LNCaP clone FGC (cell line): ENCODE data around the gene ACADS.

ENCODE experiments used
- DNase-seq: peaks from one replicate; pipeline ENCODE4 v3.0.0-alpha.2; 2011; ENCODE audit warnings: low read depth
- H3K4me3 ChIP-seq: 2 replicates; pipeline ENCODE4 v1.5.1; 2011; ENCODE audit warnings: mild to moderate bottlenecking, low read depth, low read length, control low read depth
- CTCF ChIP-seq: IDR thresholded peaks from 2 replicates; pipeline ENCODE4 v1.5.1; 2012; ENCODE audit warnings: mild to moderate bottlenecking; ENCODE audit not compliant: control insufficient read depth, insufficient read depth; ENCODE audit errors: extremely low read depth

ACADS gene

DNA sequence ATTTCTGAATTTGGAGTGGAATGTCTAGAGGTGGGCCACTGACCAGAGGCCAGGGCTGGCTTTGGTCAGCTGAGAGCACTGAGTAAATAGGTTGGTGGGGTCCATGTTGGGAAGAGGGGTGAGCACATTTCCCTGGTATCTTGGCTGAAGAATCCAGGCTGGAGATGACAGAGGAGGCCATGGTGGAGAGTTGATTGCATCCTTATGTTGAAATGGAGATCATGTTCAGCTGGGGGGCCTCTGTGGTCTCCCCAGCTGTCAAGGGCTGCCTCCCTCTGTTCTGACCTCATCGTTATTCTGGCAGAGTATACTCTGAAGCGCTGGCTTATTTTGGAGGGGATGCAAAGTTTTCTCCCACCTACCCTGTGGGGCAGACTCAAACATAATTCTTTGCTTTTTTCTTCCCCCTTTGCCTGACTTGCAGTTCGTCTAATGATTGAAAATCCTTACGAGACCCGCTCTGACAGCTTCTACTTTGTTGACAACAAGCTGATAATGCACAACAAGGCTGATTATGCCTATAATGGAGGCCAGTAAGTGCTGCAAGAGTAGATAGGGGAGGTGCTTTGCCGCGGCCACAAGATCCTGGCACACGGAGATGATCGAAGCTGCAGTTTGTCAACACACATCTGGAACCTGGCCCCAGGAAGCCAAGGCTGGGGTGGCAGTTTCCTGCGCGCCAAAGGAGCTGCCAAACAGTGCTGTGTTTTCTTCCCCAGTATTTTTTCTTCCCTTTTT is 6.0 kb upstream of the ACADS start:
- DNase-seq: no peak
- no peak overlapping the region for H3K4me3 ChIP-seq
- TF ChIP-seq CTCF: no peak

- no peak overlapping the region for H3K4me3 ChIP-seq
- DNase-seq: no peak
- TF ChIP-seq CTCF: no peak
These were observed 5.2 kb upstream of the ACADS start for GRCh38 chr12:120720234-120720986.

- DNase-seq: no peak
- TF ChIP-seq CTCF: no peak
- H3K4me3 ChIP-seq: no peak overlapping the region
These were observed 4.4 kb upstream of the ACADS start for GRCh38 chr12:120720987-120721801.

GRCh38 chr12:120721866-120722265 is 3.8 kb upstream of the ACADS start:
- H3K4me3 ChIP-seq: no peak overlapping the region
- TF ChIP-seq CTCF: no peak

GRCh38 chr12:120722784-120723183 is 2.8 kb upstream of the ACADS start:
- no peak for TF ChIP-seq CTCF

More at GRCh38 chr12:120721866-120722265, 3.8 kb upstream of the ACADS start:
- DNase-seq: no peak

DNA sequence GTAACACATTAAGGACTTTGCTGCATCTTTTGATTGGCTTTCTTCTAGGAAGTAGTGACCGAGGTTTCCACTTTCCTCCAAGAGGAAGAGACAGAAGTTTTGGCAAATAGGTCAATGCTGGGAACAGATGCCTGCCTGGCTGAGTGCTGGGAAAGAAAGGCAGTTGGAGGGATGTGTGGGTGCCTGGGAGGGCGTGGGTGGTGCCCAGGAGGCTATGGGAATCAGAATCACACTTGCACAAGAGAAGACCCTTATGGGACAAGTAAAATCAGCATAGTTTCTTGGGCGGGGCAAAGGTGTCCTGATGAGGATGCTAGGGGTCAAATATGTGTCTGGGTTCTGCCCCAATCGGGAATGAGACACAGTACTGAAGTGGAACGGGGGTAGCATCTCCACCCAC is 906 bp upstream of the ACADS start:
- no peak for TF ChIP-seq CTCF
- no peak overlapping the region for H3K4me3 ChIP-seq
- DNase-seq: no peak

More at GRCh38 chr12:120722784-120723183, 2.8 kb upstream of the ACADS start:
- no peak for DNase-seq
- H3K4me3 ChIP-seq: no peak overlapping the region
